HepG2 (cell line): ENCODE data around the gene ENDOG.

Source experiments
- FOSL1 ChIP-seq: sonication (generic); formaldehyde crosslinking; IDR thresholded peaks from 2 replicates; pipeline ENCODE4 v1.9.0; 2021; ENCODE audit warnings: missing genetic modification reagents, borderline replicate concordance
- POLR2A ChIP-seq, 2 experiments: IDR thresholded peaks; 2 replicates each; pipeline ENCODE4 v1.6.1; 2011; ENCODE audit warnings: low read depth in 2 of 2, low read length in 2 of 2, mild to moderate bottlenecking in 1 of 2, moderate library complexity in 1 of 2; ENCODE audit not compliant: insufficient read depth in 1 of 2
- ZNF773 ChIP-seq: sonication (generic); formaldehyde crosslinking; IDR thresholded peaks from 2 replicates; pipeline ENCODE4 v1.4.0; 2020; ENCODE audit warnings: missing genetic modification reagents, borderline replicate concordance
- TF ChIP-seq, protein P1 (sequence below): sonication (generic); formaldehyde crosslinking; IDR thresholded peaks from 2 replicates; pipeline ENCODE4 v1.9.0; 2021; ENCODE audit warnings: missing genetic modification reagents, mild to moderate bottlenecking, borderline replicate concordance

DNA sequence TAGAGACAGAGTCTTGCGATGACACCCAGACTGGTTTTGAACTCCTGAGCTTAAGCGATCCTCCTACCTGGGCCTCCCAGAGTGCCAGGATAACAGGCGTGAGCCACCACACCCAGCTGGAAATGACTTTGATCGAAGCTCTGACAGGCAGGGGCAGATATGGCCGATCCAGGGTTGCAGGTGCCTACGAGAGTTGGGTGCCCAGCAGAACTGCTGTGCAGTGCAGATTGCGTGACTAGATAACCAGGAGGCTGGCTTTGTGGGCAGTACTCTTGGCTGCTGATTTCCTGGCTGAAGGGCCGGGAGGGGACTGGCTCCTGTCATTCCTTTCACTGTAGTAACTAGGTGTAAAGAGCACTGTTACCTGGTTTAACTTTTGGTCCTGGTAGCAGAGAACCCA, 19.4 kb upstream of the ENDOG start:
- TF ChIP-seq POLR2A (IDR thresholded peaks at IDR 0.05; ENCODE audit: insufficient read depth in 1 of 2, low read depth in 2 of 2, low read length in 2 of 2), result no peak
- TF ChIP-seq, protein P1, sequence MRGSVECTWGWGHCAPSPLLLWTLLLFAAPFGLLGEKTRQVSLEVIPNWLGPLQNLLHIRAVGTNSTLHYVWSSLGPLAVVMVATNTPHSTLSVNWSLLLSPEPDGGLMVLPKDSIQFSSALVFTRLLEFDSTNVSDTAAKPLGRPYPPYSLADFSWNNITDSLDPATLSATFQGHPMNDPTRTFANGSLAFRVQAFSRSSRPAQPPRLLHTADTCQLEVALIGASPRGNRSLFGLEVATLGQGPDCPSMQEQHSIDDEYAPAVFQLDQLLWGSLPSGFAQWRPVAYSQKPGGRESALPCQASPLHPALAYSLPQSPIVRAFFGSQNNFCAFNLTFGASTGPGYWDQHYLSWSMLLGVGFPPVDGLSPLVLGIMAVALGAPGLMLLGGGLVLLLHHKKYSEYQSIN, result no peak
- TF ChIP-seq FOSL1 (CRISPR knock-in tag), result no peak
- no peak for TF ChIP-seq ZNF773 (CRISPR knock-in tag)
